HG03565 (cell line): ENCODE results near the gene VGF.
"Not testable (repeated sequence)": the region's sequence is repeated elsewhere in the genome, so short reads cannot be mapped to it uniquely, and the experiment has no call there.

Source experiments
- ATAC-seq: cut with Tn5 transposase; IDR thresholded peaks from one replicate; pipeline ENCODE4 v1.9.1; 2021; ENCODE audit warnings: mild to moderate bottlenecking, moderate library complexity; ENCODE audit not compliant: unreplicated experiment

VGF gene

GRCh38 chr7:101140339-101140699 lies 25.1 kb downstream of the VGF start:
- no peak for ATAC-seq

GRCh38 chr7:101138213-101138870 lies 27.0 kb downstream of the VGF start:
- ATAC-seq: peak; percentile 59

GRCh38 chr7:101137651-101138212 lies 27.6 kb downstream of the VGF start:
- ATAC-seq: peak; percentile 21

DNA sequence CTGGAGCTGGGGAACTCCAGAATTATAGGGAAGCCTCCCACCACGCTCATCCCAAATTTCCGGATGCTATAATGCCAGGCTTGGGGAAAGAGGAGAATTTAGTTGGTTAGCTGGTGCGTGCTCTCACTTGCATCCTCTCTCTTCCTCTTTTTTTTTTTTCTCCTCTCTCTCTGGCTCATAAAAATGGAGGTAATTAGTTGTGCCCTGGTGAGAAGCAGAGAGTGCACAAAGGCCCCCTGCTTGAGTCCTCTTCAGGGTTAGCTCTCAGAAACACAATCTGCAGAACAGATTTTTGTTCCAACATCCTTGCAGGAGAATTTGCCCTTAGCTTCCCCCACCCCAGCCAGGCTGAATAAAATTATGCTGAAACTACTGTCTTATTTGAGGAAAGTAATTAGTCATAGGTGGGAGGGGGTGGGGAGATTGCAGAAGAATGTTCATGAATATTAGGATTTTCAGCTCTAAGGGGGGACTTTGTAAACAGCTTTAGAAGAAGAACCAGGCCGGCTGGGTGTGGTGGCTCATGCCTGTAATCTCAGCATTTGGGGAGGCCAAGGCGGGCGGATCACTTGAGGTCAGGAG lies 30.9 kb downstream of the VGF start:
- ATAC-seq: no peak

GRCh38 chr7:101133621-101134398 lies 31.6 kb downstream of the VGF start:
- no peak for ATAC-seq

DNA sequence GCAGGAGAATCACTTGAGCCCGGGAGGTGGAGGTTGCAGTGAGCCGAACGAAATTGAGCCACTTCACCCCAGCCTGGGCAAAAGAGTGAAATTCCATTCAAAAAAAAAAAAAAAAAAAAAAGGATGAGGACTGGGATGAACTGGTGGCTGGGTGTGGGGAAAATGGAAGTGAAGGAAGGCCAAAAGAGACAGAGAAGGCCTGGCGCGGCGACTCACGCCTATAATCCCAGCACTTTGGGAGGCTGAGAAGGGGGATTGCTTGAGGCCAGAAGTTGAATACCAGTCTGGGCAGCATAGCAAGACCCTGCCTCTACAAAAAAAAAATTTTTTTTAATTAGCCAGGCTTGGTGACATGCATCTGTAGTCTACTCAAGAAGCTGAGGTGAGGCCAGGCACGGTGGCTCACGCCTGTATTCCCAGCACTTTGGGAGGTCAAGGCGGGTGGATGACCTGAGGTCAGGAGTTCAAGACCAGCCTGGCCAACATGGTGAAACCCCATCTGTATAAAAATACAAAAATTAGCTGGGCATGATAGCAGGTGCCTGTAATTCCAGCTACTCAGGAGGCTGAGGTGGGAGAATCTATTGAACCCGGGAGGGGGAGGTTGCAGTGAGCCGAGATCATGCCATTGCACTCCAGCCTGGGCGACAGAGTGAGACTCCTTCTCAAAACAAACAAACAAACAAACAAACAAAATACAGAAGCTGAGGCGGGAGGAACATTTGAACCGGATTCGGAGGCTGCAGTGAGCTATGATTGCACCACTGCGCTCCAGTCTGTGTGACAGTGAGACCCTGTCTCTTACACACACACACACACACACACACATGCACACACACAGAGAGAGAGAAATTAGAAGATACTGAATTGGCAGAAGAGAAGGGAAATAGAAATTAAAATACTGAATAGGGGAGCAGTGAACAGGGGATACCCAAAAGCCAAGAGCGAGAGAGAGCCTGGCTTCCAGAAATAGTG lies 32.5 kb downstream of the VGF start:
- not testable (repeated sequence) for ATAC-seq

GRCh38 chr7:101129603-101130117 lies 35.7 kb downstream of the VGF start:
- no peak for ATAC-seq

- no peak for ATAC-seq
Observed at GRCh38 chr7:101128040-101128834, 37.1 kb downstream of the VGF start.

- no peak for ATAC-seq
Observed at GRCh38 chr7:101127460-101128039, 37.8 kb downstream of the VGF start.

DNA sequence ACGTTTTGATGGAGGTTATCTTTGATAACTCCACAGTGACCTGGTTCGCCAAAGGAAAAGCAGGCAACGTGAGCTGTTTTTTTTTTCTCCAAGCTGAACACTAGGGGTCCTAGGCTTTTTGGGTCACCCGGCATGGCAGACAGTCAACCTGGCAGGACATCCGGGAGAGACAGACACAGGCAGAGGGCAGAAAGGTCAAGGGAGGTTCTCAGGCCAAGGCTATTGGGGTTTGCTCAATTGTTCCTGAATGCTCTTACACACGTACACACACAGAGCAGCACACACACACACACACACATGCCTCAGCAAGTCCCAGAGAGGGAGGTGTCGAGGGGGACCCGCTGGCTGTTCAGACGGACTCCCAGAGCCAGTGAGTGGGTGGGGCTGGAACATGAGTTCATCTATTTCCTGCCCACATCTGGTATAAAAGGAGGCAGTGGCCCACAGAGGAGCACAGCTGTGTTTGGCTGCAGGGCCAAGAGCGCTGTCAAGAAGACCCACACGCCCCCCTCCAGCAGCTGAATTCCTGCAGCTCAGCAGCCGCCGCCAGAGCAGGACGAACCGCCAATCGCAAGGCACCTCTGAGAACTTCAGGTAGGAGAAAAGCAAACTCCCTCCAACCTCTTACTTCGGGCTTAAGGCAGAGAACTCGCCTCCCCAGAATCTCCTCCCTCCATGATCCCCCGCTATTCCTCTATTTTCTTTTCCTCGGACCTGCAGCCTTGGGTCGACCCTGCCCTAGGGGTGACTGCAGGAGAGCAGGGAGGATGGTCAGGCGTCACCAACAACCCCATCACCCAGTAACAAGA lies 38.5 kb downstream of the VGF start, which contains the start of gene SERPINE1:
SERPINE1 (plus strand) TSS at position 454 of the 809 bp plus-strand sequence. CDS start 1,290 bp downstream, outside the sequence.
- ATAC-seq: no peak

- no peak for ATAC-seq
Observed at GRCh38 chr7:101125989-101126650, 39.2 kb downstream of the VGF start.

- ATAC-seq: no peak
Observed at GRCh38 chr7:101124376-101125056, 40.9 kb downstream of the VGF start.

- no peak for ATAC-seq
Observed at GRCh38 chr7:101123703-101124068, 41.7 kb downstream of the VGF start.

- no peak for ATAC-seq
Observed at GRCh38 chr7:101122933-101123702, 42.3 kb downstream of the VGF start.

DNA sequence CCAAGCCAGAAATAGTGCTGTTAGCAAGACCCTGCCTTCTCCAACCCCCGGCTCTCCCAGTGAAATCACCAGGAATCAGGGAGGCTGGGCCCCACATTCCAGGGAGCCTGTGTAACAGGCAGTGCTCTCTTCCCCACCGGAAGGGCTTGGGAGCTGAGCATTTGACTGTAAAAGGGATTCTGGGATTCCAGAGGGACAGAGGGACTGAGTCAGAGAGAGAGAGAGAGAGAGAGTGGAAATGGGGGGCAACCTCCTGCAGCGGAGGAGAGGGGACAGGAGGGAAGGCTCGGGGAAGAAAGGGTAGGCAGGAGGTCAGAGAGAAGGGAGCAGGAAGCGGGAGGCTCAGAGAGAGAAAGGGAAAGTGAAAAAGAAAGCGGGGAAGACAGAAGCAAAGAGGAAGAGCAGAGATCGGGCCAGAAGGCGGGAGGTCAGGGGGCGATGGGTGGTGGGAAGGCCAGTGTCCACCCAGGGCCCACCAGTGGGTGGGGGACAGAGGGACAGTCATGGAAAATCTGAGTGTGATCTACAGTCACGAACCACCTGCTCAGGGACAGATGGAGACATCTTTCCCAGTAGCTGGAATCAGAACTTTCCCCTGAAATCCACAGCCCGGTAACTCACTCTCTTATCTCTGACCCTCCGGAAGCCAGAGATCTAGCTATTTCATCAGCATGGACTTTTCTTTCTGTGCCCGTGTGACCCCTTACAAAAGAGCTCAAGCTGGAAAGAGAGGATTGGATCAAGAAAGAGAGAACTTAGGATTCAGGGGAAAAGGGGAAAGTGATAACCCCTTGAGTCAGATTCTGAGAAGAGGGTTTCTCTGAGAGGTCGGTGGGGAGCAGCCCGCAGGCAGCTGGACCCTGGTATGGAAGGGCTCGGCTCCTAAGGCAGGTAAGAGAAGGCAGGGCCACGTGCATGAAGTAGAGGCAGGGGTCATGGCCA lies 43.1 kb downstream of the VGF start:
- no peak for ATAC-seq
